ENCODE results near the gene TYROBP. TPM values are rescaled to one million over a fixed set of nuclear protein-coding genes. Genes with fewer than 3 reads are reported as not detected.
A peak's percentile ranks its signal among the peaks of the same experiment; 100 is the strongest.

TYROBP gene
- total and polyA plus RNA-seq, 2 of the 4 experiments (the other 2 are of a cell fraction), result not detected

DNA sequence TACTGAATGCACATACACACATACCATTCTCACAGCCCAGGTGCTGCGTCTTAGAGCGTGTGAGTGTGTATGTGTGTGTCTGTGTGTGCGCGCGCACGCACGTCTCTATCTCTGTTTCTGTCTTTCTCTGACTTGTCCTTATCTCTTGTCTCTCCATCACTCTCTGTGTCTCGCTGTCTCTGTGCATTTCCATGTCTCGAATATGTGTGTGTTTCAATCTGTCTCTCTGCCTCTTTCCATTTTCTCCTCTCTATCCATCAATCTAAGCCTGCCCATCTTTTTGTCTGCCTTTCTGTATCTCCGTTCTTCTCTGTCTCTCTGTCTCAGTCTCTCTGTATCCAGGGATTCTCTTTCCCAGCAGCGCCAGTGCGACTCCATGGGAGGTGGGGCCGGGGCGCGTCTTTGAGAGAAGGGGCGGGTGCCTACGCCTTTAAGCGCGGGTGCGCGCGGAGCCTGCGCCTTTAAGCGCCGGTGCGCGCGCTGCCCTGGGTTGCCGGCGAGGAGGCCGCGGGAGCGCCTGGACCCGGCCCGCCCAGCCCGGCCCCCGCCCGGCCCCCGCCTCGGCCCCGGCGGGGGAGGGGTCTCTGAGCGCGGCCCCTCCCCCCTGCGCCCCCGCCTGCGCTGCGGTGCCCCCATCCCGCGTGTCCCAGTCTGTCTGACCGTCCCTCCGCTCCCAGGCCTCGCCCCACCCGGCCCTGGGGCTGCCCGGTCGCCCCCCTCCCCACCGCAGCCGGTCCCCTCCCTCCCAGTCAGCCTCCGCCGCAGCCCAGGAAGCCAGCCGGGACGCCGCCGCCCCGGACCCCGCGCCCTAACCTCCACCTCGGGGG lies 28.0 kb upstream of the TYROBP start, which contains the start of gene LRFN3:
LRFN3 (plus strand) TSS at position 464 of the 827 bp plus-strand sequence. CDS start 3,052 bp downstream, outside the sequence.
- Histone ChIP-seq H3K4me3 (ENCODE audit: insufficient read depth, low read depth, low read length) (peak within 1 kb of the TSS; percentile 80), H3K4me1 (ENCODE audit: control insufficient read depth, insufficient read depth, low read length) (peaks cover 8% of the 10 kb centered on the region), H4K91ac (ENCODE audit: insufficient read depth, low read depth, low read length) (no peak within 1 kb of the TSS), H2BK20ac (ENCODE audit: low read depth, low read length) (no peak within 1 kb of the TSS), H3K9me3 (ENCODE audit: control insufficient read depth, insufficient read depth, low read length) (no peaks in the 10 kb centered on the region), H3K79me1 (ENCODE audit: low read depth in 1 of 2, low read length in 2 of 2) (peaks cover 15 to 31% of the 10 kb centered on the region in 2 experiments), H2BK5ac (ENCODE audit: low read depth, low read length, poor library complexity, severe bottlenecking) (no peak within 1 kb of the TSS), H3K27ac (ENCODE audit: insufficient read depth, low read length) (peak within 1 kb of the TSS; percentile 31; the same call in 1 of the 2 replicates), H4K8ac (ENCODE audit: low read depth in 2 of 2, low read length in 2 of 2) (peak within 1 kb of the TSS; percentile 58 to 64), H4K20me1 (ENCODE audit: insufficient read depth, low read length) (peaks cover 17% of the 10 kb centered on the region; the same call in 1 of the 2 replicates), H2AK9ac (replicated peaks; ENCODE audit: low read depth, low read length, poor library complexity) (peak within 1 kb of the TSS; percentile 87), H3K4ac (ENCODE audit: low read depth, low read length) (peak within 1 kb of the TSS; percentile 38), H4K5ac (ENCODE audit: low read depth, low read length) (peak within 1 kb of the TSS; percentile 61), H3K18ac (ENCODE audit: low read depth, low read length) (peak within 1 kb of the TSS; percentile 20; the same call in 1 of the 2 replicates), H3K56ac (ENCODE audit: extremely low read depth, insufficient read depth, low read length) (no peak within 1 kb of the TSS), H2AK5ac (ENCODE audit: low read depth, low read length) (peak within 1 kb of the TSS; percentile 0; the same call in 1 of the 2 replicates), H3K36me3 (ENCODE audit: control insufficient read depth, insufficient read depth, low read length) (peaks cover 4% of the 10 kb centered on the region; the same call in 1 of the 2 replicates), H3K9ac (ENCODE audit: low read depth, low read length) (peak within 1 kb of the TSS; percentile 79), H3K9me1 (ENCODE audit: insufficient read depth, low read length) (peaks cover 9% of the 10 kb centered on the region; the same call in 1 of the 2 replicates), H2BK120ac (ENCODE audit: low read depth, low read length) (no peak within 1 kb of the TSS), H3K14ac (replicated peaks; ENCODE audit: low read depth, low read length) (peak within 1 kb of the TSS; percentile 82), H3K4me2 (ENCODE audit: low read depth, low read length) (peak within 1 kb of the TSS; percentile 99), H2BK15ac (ENCODE audit: low read depth, low read length) (no peak within 1 kb of the TSS), H2AFZ (replicated peaks; ENCODE audit: low read length, poor library complexity) (peak within 1 kb of the TSS; percentile 92), H3K27me3 (ENCODE audit: control insufficient read depth, insufficient read depth, low read length) (no peaks in the 10 kb centered on the region), H3K23ac (ENCODE audit: low read depth, low read length) (peak within 1 kb of the TSS; percentile 69; the same call in 1 of the 2 replicates)
- TF ChIP-seq CHD1 (IDR thresholded peaks at IDR 0.05; ENCODE audit: low read depth, low read length) (no peak), RCOR1 (IDR thresholded peaks at IDR 0.05; ENCODE audit: insufficient replicate concordance, low read length) (no peak), MXI1 (IDR thresholded peaks at IDR 0.05; ENCODE audit: borderline replicate concordance, low read depth, low read length) (no peak), MAZ (IDR thresholded peaks at IDR 0.05; ENCODE audit: borderline replicate concordance, low read depth, low read length) (peak; percentile 33; the same call in 1 of the 2 replicates)
- dilution Hi-C loops (cut with HindIII; ENCODE audit: low sequenced_read_pairs, unreplicated experiment) (no loop called here), intact Hi-C loops (cut with micrococcal nuclease) (loop anchor here (5.0 kb wide), 1 partner anchor 116 kb away; the partner anchor contains the start of genes THAP8 and WDR62), in situ Hi-C loops (cut with MboI; ENCODE audit: low sequenced_read_pairs) (no loop called here)
- 0% methylated on average over 14 of the region's 68 CpGs; no CpG with 5 or more reads in 1 of the 2 experiments for WGBS, 2 experiments (ENCODE audit: extremely low coverage in 2 of 2, insufficient read length in 1 of 2)
- CTCF ChIA-PET, result no interaction called here
- peak; percentile 66 for DNase-seq
- POLR2A ChIA-PET (ENCODE audit: unreplicated experiment), result no interaction called here
- BruUV-seq (replicated peaks), result no TSS peak
- peak; percentile 58 for ATAC-seq (ENCODE audit: low read depth)
